ENCODE data around the gene GAREM1.
"Not testable (repeated sequence)": the region's sequence is repeated elsewhere in the genome, so short reads cannot be mapped to it uniquely, and the experiment has no call there.

GAREM1 gene

DNA sequence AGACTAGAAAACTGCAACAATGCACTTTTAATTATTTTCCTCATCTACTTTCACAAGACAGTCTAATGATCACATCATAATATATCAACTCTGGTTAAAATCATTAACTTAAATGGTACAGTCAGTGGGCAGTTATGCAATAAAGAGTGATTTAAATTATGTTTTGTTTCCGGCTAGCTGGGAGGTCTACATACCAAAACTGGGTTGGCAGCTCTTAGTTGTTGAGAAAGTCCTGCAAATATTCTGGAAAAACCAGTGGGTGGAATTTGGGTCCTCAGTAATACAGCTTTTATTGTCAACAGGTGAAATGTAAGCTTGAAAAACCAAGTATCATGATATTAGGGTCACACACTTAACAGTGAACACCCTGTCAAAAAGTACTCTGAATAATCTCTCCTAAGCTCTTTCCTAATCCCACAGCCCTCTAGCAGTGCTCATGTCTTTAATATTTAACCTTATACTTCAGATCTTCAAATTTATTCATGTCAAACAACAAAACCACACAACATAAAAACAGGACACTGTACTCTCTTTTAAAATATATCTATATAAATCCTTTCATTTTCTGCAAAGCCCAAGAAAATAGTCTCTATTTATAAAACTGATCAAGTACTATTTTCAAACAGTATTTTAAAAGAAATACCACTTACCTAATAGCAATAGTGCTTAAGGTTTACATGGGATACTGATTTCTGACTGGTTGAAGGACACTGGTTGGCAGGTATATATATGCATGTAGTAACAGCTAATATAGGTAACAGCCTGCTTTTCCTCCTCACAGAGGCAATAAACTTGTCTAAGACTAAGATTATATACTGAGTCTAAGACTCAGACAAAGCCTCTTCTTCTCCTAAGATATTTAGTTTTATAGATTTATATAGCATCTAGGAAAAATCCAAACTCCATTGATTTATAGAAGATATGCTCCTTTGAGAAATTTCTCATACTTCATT, 103.8 kb downstream of the GAREM1 start:
- DNase-seq, result no peak

DNA sequence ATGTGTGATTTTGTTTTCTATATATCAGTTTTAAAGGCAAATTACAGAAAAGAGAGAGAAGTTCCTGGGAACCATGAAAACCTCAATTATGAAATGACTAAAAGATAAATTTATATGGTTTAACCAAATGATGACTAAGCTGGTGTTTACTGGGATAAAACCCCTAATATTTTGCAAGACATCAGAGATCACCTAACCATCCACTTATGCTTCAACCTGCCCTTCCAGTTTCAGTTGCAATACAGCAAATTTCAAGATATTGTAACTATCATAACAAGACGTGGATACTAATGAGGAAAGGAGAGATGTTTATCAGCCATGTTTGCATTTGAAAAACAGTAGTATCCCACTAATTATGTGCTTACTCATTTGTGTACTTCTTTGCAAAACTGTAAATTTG, 108.2 kb downstream of the GAREM1 start:
- DNase-seq, result no peak

DNA sequence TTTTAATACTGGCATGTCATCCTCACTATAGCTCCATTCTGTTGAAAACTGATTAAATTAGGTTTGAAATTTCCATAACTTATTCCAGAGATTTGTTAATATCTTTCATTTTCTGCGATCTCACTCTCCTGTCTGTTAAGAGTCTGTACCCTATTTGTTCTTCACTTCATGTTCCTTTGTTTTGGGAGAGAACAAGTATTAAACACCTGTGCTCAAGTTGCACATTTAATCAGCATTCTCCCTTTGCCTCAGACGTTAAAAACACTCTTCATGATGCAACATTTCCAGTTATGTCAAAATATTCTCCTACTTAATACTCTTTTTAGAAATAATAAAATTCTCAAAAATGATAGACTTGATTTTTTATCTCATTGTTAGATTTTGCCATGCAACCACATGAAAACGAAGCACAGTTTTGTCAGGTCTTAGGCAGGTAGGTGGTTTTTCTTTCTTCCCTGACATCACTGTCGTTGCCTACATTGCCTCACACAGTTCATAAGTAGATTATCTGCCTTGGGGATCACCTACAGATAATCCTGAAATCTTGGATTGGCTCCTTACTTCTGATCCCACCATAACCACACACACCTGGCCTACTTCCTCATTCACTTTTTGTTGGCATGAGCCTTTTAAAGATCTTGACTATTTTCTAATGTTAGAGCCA, 109.9 kb downstream of the GAREM1 start:
- DNase-seq, result no peak

DNA sequence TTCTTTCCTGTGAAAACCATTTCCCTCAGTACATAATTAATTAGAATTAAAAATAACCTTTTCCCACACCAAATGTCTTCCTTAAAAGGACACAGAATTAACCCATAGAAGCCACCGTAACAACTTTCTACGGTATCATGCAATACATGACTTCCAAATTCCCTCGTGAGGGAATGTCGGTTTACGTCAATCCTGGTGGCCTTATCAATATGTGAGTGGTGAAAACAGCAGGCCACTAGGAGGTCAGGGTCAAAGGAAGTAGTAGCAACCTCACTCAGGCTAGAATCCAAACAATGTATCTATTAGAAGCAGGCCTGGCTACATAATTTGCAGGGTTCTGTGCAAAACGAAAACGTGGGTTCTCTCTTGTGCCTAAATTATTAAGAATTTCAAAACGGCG, 112.2 kb downstream of the GAREM1 start:
- DNase-seq, result no peak

DNA sequence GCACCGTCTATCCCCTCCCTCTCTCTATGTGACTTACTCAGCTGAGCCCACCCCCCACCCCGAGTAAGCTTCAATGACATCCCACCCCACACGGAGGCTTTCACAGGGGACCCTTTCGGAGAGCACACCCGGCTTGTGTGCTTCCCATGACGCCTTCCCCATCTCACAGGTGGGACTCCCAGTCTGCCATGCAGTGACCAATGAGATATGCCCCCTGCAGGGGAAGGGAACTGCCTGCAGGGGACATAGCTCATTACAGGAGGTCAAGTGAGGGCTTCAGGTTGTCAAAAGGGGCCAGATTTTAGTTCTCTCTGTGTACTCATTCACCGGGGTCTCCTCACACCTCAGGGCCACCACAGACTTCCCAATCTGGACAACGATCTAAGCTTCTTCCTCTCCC, 112.6 kb downstream of the GAREM1 start:
- DNase-seq, result no peak

DNA sequence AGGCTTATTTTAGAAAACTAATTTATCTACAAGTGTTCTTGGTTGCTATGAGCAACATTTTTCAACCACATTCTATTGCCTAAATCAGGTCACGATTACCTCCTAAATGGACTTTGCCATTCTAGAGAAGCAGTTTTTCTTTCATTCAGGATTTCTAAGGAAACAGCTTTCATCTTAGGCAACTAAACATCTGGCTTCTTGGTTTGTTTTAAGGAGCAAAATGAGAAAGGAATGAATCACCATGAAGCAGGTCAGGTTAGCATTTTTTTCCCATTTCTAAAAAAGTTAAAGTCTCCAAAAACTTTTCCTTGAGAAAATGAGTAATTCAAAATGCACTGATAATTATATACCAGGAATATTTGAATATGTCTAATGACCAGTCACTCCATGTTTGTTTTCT, 114.8 kb downstream of the GAREM1 start:
- no peak for DNase-seq

DNA sequence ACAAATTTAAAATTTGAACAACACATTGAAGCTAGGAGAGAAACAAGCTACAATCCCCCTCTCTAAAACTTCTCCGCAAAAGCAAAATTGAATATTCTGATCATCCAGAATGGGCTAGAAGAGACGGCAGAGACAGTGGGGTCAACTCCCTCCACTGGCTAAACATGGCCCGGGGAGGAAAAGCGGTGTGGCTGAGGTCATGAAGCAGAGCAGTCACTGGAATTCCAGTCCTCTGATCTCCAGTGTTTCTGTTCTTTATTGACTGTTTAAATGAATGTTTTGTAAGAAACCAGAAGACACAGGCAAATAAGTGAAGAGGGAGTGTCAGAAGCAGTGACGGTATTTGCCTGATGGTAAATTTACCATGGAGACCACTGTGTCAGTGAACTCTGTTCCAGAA, 116.2 kb downstream of the GAREM1 start:
- DNase-seq, result no peak

DNA sequence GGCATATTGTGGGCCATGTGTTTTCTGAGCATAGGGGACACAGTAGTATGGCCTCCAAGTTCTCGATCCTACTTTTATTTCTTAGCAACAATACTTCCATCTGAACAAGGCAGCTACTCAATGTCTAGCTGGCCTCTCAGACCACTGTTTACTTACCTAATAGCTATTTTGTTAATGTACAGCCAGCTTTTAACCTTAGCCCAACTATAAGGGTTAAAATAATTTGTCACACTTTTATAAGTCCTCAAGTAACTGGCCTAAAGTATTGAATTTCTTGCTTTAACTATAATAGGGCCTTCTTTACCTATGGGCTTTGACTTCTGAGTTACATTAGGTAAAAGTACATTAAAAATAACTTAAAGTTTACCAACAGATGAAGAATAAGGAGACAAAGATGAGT, 117.4 kb downstream of the GAREM1 start:
- no peak for DNase-seq

DNA sequence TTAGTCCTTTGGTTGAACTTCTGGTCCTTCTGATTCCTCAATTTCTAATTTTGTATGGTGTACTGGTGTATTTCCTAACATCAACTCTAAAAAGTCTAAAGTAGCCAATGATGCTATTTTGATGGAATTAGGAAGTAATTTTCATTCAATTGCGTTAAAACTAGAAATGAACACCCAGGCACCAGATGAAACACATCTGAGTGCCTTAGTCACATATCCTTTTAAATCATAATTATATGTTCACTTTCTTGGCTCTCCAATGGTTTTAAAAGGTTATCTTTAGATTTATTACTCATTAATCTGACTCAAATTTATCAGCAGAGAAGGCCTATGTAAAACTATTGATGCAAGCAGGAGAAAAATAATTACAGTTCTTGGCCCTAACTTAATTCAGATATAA, 119.7 kb downstream of the GAREM1 start:
- DNase-seq, result no peak

DNA sequence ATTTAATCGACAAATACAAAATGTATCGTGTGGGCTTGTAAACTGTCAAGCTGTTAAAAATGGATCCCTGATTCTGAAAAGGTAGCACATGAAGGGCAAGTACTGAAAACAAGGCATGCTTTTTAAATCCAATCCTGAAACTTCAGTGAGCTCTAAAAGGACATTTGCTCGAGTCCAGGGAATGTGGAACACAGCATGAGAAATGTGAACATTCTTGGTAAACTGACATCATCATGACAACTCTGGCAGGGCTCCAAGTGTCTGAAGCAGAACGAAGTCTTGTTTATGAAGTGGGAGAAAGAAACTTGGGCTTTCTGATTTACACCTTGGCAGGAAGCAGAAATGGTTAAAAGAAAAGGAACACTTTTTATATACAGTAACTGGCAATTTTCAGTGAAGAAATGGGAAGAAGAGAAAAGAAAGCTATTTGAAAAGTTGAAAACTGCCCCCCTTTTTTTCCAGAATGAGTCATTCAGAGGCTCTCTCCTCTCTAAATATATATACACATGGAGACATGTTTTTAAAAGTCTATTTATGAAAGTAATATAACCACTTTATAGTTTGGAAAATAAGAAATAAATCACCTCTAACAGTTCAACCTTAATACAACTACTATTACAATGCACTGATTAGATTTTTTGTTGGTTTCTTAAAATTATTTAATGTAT, 120.8 kb downstream of the GAREM1 start:
- no peak for DNase-seq

DNA sequence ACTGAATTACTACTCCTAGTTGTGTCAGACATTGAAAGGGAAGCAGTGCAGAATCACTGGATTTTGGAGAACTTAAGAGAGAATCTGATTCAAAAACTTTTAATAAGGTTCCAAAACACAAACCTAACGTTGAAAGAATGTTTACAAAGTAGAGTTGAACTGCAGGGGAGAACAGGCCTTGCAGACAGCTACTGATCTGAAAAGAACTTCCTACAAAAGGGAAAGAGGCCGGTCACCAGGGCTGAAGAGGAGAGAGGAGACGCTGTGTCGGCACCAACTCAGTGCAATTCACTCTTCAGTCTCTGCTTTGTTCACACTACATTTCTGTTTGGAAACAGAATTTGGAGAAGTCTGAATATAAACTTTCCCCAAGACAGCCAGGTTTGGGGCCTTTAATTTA, 124.0 kb downstream of the GAREM1 start:
- no peak for DNase-seq

DNA sequence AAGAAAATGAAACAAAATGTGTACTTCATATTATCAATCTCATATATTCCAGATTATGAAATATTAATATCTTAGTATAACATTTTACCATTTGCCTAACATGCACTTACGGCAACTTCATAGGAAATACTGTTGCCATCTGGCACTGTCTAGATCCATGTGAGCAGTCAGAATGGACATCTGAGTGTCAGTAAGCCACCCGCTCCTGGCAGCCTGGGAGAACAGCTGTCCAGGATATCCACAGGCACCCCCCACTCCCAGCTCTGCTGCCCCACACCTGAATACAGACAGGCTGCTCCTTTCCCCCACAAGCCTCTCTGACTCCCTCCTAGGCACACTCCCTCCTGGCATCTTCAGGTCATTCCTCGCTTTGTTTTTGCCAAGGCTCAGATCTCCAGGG, 127.0 kb downstream of the GAREM1 start:
- no peak for DNase-seq

DNA sequence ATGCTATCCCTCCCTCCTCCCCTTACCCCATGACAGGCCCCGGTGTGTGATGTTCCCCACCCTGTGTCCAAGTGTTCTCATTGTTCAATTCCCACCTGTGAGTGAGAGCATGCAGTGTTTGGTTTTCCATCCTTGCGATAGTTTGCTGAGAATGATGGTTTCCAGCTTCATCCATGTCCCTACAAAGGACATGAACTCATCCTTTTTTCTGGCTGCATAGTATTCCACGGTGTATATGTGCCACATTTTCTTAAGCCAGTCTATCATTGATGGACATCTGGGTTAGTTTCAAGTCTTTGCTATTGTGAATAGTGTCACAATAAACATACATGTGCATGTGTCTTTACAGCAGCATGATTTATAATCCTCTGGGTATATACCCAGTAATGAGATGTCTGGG, 129.6 kb downstream of the GAREM1 start:
- DNase-seq, result not testable (repeated sequence)

DNA sequence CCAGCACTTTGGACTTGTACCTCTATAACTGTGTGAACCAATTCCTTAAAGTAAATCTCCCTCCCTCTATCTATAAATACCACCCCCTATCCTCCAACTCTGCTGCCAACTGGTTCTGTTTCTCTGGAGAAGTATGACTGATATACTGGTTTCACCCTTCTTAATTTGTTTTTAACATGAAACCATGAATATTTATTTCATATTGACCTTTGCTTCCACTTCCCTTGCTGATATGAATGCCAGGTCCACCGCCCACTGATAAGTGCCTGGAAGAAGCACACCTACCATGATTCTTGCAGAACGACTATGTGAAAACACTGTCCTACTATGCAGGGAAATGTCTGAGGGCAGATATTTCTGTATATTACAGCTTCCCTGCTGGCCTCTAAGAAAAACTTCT, 131.6 kb downstream of the GAREM1 start:
- DNase-seq, result no peak

DNA sequence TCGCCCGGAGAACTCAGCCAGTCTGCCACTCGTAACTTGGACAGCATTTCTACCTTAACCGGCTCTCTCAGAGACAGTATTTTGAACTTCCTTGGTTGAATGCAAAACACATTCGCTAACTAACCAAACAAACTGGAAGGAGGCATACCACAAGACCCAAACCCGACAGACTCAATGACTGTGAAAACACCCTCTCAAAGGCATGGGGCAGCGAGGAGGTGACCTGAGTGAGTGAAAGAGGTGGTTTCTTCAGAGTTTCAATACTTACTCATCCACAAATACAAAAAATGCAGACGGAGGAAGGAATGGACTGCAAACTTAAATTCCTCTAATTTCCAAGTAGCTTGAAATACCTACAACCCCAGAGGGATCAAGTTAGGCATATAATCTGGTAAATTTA, 132.9 kb downstream of the GAREM1 start:
- no peak for DNase-seq

DNA sequence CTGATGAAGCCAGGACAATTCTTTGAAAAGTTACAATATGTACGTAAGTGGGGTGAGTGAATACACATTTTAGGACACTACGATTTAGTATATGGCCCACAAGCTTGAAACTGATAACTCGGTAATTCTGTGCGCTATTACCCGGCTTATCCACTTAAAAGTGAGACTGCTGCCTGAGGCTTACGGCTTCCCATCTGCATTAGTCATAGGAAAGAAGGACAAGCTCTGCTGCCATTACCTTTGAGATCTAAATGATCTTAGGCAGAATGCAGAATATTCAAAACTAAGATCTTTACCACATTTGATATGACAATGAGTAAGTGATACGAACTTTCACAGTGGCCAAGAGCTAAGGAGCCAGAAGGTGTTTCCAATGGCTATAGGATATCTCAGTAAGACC, 133.3 kb downstream of the GAREM1 start:
- DNase-seq, result no peak

DNA sequence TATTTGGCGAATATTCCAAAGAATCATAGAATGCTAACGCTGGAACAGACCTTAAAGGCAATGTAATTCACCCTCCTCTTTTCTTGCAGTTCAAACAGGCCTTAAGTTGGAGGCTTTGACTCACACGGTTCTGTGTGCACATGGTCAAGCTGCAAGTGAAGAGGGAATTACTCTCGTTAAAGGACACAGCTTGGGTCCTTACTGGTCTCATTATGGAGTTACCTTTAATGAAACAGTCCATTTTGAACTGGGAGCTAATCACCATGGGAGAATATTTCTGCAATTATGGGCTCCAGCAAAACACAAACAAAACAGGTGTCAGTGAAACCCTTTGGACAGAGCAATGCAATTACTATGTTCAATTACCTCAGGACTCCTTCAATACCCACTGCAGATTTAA, 135.5 kb downstream of the GAREM1 start:
- DNase-seq, result no peak

DNA sequence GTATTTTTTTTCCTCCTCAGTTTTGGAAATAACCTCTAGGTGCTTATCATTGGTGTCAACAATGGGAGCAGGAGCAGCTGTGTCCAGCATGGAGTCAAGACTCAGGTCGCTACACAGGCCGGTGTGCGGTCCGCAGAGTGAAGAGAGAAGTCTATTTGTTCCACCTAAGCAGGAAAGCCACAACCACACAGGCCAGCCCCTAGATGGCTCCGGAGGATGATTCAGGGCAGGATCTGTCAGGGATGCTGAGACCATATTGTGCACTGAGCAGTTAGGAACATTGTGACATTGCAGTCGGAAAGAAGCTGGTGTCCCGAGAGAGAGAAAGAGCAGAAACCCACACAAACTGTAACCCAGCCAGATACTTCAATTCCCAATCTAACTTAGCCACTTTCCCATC, 136.9 kb downstream of the GAREM1 start:
- no peak for DNase-seq

DNA sequence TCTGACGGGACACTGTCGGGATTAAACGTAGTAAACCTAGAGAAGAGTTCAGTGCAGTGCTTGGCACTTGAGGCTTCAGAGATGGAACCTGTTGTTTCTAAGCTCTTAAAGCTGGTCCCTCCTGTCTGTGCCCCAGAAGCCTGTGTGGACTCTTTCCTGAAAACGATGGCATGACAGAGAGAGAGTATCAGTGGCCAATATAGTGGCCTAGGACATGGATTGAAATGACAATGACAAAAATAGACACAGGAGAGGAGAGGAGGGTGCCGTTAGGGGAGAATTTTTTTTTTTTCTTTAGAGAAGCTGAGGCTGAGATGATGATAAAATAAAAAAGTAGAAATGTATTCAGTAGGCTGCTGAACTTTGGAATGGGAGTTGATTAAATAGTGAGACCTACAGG, 138.0 kb downstream of the GAREM1 start:
- DNase-seq, result no peak

DNA sequence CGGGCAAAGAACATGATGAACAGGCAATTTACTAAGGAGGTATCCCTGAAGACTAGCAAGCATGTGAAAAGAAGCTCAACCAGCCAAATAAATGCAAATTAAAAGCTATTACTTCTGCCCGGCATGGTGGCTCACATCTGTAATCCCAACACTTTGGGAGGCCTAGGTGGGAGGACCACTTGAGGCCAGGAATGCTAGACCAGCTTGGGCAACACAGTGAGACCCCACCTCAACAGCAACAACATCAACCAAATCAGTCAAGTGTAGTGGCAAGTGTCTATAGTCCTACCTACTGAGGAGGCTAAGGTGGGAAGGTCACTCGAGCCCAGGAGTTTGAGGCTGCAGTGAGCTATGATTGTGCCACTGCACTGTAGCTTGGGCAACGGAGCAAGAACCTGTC, 141.7 kb downstream of the GAREM1 start:
- no peak for DNase-seq

DNA sequence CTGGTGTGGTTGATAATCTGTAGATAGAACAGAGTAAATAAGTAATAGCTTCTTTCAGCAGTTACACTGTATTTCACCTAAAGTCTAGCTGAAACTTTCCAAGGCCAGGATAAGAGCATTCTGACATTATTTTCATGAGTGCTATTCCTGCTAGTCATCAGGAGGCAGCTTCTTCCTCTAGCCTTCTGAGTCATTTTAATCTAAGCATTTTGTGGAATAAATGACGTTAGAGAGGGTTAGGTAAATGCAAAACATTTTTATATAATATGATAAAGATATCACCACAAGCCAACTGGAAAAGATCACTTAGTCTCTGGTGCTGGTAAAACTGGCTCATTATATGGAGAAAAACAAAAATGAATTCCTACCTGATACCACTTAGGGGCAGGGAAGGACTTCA, 142.3 kb downstream of the GAREM1 start:
- DNase-seq, result no peak

DNA sequence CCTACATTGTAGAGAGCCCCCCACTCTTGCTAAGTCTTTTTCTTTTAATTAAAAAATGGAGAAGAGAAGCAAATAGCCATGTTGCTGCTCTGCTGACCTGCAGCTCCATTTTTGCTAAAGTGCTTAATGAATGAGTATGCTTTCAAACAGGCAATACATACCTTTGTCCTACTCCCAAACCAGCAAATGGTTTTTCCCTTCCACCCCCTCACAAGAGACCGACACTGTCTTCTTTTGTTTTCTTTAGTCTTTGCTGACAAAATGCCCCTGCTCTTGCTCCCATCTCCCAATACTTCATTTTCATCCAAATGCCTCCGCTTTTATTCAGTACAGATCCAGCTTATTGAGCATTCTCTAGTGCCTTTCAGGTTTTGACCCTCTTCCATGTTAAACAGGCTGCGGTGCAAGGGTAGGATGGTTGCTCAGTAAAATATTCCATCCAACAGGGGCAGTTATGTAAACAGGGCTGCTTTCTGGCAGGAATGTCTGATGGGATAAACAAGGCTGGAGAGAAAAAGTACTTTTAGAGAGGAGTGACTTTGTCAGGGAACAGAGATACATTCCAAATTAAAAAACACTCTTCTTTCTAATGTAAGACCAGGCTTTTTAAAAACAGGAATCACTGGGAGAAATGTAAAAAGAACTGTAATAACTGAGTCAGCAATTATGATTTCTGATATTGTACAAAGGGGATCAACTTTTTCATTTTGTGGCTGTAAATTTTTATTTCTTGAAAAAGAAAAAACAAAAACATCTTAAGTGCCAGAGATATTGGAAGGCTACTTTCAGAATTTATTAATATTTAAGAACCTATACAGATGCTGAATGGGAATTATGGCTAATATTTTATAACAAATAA, 144.0 kb downstream of the GAREM1 start:
- no peak for DNase-seq

DNA sequence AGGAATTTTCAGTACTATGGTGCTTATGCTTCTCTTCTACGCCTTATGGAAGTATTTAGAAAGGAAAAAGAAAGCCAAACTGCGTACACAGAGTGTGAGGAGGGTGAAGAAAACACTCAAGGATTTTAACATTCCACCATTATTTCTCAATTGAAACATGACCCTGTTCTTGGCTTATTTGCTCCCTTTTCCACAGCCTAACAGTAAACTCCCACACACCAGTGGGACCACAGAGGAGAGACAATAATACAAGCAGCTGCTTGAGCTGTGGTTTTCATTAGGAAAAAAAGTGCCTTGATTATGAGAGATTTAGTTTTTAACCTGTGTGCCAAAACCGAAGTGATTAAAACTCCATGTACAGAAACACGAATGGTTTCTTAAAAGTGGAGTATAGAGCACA, 146.5 kb downstream of the GAREM1 start:
- DNase-seq, result no peak

Data from bone marrow (tissue), 2 donors.